ENCODE results near the gene SMURF1.

SMURF1 gene

DNA sequence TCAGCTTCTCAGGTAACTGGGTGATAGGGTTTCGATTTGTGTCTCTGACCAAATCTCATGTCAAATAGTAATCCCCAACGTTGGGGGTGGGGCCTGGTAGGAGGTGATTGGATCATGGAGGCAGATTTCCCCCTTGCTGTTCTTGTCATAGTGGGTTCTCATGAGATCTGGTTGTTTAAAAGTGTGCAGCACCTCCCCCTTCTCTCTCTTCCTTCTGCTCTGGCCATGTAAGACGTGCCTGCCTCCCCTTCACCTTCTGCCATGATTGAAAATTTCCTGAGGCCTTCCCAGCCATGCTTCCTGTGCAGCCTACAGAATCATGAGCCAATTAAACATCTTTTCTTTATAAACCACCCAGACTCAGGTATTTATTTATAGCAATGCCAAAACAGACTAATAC is 21.9 kb upstream of the SMURF1 start:
- TF ChIP-seq GATA2 (IDR thresholded peaks at IDR 0.05; ENCODE audit: low read depth, low read length) (no peak), GATA3 (IDR thresholded peaks at IDR 0.05; ENCODE audit: low read depth, low read length) (no peak)

DNA sequence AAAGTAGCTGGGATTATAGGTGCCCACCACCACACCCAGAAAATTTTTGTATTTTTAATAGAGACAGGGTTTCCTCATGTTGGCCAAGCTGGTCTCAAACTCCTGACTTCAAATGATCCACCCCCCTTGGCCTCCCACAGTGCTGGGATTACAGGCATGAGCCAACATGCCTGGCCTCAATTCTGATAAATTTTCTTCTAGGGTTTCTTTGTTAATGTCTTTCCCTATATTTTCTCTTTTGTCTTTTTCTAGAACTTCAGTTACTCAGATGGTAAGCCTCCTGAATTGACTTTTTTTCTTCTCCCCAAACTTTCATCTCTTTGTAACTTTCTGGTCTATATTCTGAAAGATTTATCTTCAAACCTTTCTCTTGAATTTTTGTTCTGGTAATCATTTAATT is 12.7 kb upstream of the SMURF1 start:
- TF ChIP-seq GATA2 (IDR thresholded peaks at IDR 0.05; ENCODE audit: low read depth, low read length): no peak
- no peak for TF ChIP-seq GATA3 (IDR thresholded peaks at IDR 0.05; ENCODE audit: low read depth, low read length)

DNA sequence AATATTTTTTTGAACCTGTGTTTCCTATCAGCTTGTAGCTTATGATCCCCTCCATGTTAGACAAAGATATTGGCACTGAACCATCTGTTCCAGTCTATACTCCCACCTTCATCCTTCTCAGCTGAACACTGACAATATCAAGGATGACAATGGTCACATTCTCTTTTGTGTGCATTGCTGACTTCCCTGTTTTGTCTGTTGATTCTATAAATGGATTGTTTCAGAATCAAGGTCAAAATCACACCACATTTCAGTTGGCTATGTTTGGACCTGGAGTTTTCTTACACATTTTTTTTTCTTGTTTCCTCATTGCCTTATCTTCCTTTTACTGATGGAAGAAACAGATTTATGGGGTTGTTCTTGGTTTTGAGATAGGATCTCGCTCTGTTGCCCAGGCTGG is 11.3 kb upstream of the SMURF1 start:
- TF ChIP-seq GATA3 (IDR thresholded peaks at IDR 0.05; ENCODE audit: low read depth, low read length) (no peak), GATA2 (IDR thresholded peaks at IDR 0.05; ENCODE audit: low read depth, low read length) (no peak)

DNA sequence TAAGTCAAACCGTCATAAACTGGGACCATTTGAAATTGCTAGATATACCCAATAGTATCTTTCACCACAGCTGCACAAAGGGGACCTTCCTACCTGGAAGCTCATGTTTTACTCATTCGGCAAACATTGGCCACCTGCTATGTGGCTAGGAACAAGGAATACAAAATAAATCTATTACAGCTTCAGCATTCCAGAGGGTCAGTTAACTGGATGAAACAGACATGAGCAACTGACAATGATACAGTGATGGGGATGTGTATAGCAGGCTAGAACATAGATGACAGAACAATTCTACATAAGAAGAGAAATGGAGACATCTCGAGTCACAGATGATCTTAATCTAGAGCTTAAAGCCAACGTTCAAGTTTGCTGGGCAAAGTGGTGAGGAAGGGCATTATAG is 3.1 kb upstream of the SMURF1 start:
- TF ChIP-seq GATA3 (IDR thresholded peaks at IDR 0.05; ENCODE audit: low read depth, low read length): no peak
- TF ChIP-seq GATA2 (IDR thresholded peaks at IDR 0.05; ENCODE audit: low read depth, low read length): no peak

DNA sequence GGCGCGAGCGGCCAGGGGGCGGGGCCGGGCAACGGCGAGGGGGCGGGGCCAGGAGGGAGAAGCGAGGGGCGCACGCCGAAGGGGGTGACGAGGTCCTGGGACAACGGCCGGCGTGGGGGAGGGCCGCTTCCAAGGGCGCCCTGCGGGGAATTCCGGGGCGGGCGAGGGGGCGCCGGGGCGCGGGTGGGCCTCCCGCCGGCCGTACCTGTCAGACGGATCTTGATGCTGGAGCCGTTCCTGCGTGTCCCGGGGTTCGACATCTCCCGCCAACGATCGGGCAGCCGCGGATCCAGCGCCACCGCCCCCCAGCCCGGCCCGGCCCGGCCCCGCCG is 421 bp downstream of the SMURF1 start:
- TF ChIP-seq GATA3 (IDR thresholded peaks at IDR 0.05; ENCODE audit: low read depth, low read length) (no peak), GATA2 (IDR thresholded peaks at IDR 0.05; ENCODE audit: low read depth, low read length) (no peak)

DNA sequence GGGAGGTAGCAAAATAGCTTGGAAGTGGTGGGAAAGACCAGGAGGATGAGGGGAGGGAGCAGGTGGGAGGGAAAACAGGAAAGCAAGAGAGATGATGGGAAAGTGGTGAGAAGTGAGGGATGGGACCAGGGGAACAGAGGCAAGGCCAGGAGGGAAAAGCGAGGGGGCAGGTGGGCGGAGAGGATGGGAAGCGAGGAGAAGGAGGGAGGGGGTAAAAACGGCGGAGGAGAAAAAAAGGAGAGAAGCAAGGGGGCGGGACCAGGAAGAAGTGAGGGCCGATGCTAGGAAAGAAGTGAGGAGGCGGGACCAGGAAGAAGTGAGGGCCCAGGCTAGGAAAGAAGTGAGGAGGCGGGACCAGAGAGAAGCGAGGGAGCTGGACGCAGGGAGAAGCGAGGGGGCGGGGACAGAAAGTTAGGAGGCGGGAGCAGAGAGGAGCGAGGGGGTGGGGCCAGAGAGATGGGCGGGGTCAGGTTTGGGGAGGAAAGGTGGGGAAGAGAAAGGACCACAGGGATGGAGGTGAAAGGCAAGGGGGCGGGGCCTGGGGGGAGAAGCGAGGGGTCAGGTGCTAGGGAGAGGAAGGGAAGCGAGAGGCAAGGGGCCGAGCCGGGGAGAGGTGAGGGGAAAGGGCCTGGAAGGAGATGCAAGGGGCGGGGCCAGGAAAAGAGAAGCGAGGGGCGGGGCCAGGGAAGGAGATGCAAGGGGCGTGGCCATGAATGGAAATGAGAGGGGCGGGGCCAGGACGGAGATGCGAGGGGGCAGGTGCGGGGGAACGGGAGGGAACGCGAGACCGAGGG is 984 bp downstream of the SMURF1 start:
- no peak for TF ChIP-seq GATA2 (IDR thresholded peaks at IDR 0.05; ENCODE audit: low read depth, low read length)
- no peak for TF ChIP-seq GATA3 (IDR thresholded peaks at IDR 0.05; ENCODE audit: low read depth, low read length)

DNA sequence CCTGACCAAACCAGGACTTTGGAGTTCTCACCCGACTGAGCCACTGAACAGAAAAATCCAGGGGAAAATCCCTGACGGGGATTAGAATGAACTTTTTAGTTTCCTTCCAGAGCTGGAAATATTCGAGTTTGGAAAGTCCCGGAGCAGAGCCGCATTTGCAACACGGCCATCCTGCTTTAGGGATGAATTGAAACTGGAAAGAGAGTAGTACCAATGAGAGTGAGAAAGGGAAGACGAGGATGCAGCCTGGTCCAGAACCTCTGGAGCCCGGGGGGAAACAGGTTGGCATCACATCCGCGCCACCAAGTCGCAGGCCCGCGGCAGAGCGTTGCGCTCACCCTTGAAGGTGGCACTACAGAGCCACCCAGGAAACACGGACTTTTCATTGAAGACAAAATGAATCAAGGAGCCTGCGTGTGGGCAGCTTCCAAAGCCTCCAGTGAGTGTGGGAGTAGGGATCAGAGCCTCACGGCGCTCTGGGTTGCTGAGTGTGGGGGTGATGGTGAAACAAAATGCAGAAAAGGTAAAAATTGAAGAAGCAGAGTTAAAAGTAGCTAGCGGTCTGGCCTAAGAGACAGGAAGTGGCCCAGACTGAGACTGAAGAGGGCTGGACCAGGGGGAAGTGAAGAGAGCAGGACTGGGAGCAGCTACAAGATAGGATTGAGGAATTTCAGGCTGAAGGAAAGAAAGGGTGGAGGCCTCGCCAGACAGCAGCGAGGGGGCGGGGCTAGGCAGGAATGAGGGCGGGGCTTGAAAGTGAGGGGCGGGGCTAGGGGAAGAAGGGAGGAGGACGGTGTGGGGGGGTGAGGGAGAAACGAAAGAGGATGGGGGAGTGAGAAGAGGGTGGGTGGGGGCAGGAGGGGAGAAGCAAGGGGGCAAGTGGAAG is 1.8 kb downstream of the SMURF1 start:
- TF ChIP-seq GATA3 (IDR thresholded peaks at IDR 0.05; ENCODE audit: low read depth, low read length) (no peak), GATA2 (IDR thresholded peaks at IDR 0.05; ENCODE audit: low read depth, low read length) (no peak)

DNA sequence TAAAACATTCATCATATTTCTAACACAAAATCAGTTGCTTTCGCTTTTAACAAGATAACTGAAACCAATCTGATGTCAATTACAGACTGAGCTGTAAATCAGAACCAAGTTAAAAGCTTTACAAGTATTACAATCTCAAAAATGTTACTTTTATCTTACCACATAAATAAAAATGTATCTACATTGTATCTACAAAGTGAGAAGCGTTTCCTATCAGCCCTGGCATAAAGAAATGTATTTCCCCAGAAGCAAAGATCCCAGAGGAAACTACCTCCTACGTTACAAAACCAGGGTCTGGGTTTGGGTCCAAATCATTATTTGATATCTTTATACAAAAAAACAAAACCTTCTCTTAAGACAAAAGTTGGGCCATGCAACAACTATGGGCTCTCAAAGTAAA is 2.6 kb downstream of the SMURF1 start:
- TF ChIP-seq GATA3 (IDR thresholded peaks at IDR 0.05; ENCODE audit: low read depth, low read length): no peak
- TF ChIP-seq GATA2 (IDR thresholded peaks at IDR 0.05; ENCODE audit: low read depth, low read length): no peak

DNA sequence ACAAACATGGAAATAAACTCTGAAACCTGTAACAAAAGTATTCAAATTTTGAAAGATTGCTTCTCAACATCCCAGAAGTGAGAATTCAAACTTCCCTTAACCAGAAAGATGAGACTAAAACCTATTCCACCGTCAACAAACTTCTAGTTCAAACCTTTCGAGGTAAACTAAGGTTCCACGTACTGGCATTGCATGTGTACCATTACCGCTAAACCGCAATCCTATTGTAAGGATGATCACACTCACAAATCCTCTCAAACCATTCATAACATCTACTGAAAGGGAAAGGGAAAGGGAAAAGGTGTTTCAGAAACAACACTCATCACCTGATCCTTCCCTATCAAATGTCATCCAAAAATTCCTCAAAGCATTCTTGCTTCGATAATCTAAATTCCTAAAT is 3.1 kb downstream of the SMURF1 start:
- TF ChIP-seq GATA2 (IDR thresholded peaks at IDR 0.05; ENCODE audit: low read depth, low read length): no peak
- TF ChIP-seq GATA3 (IDR thresholded peaks at IDR 0.05; ENCODE audit: low read depth, low read length): no peak

DNA sequence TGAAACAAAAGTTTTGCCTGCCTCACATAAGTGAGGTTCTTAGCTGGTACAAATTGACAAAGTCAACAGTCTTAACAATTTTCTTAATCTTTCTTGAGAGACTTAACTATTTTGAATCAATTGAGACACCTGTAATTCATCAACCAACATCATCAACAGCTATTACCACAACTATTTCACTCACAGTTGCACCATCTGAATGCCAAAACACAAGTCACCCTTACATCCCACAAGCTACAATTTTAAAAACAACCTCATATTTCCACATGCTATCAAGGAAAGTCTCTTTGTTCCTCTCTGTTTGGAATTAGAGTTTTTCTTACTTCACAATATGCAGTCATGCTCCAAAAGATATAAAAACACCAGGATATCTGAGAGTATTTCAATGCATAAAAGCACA is 4.9 kb downstream of the SMURF1 start:
- TF ChIP-seq GATA2 (IDR thresholded peaks at IDR 0.05; ENCODE audit: low read depth, low read length): no peak
- TF ChIP-seq GATA3 (IDR thresholded peaks at IDR 0.05; ENCODE audit: low read depth, low read length): no peak

DNA sequence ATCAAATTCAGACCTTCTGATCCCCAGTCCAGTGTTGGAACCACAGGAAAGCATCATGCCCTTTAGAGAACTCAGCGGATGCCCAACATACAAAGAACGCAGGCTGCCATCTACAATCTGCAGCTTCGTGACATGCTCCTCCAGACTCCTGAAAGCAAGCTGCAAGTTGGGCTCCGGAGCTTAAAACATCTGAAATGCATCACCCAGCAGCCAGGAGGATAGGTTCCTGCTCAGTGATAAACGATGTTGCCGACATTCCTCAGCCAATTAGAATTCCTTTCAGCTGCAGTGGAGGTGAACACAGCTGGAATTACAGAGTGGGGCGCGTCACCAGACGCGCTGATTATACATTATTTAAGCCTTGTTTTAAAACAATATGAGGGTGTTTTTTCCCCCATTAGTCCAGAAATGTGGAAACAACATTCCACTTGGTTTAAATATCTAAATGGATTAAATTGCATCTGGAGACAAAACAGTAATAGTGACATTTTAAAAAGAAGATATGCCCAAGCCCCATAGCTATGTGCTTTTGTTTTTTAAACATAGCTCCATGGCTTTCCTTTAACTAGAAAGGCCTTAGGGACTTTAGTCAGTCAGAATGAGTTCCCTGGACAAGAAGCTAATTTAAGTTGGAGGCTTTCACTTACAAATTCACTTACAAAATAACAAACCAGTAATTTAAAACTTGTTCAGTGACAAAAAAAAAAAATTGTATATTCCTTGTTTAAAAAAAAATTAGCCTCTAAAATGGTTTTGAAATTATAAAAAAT is 6.3 kb downstream of the SMURF1 start:
- no peak for TF ChIP-seq GATA3 (IDR thresholded peaks at IDR 0.05; ENCODE audit: low read depth, low read length)
- TF ChIP-seq GATA2 (IDR thresholded peaks at IDR 0.05; ENCODE audit: low read depth, low read length): no peak

DNA sequence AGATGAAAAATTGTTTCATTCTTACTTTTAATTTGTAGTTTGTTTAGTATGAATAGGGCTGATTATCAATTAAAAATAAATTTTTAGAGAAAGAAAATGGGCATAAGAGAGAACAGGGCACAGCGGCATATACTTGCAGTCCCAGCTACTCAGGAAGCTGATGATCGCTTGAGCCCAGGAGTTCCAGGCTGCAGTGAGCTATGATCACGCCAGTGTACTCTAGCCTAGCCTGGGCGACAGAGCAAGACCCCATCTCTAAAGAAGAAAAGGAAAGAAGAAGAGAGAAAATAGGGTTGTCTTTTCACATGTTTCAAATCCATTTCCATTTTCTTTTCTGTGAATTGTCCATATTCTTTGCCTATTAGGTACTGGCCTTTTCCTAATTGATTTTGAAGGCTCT is 8.0 kb downstream of the SMURF1 start:
- TF ChIP-seq GATA3 (IDR thresholded peaks at IDR 0.05; ENCODE audit: low read depth, low read length) (no peak), GATA2 (IDR thresholded peaks at IDR 0.05; ENCODE audit: low read depth, low read length) (no peak)

DNA sequence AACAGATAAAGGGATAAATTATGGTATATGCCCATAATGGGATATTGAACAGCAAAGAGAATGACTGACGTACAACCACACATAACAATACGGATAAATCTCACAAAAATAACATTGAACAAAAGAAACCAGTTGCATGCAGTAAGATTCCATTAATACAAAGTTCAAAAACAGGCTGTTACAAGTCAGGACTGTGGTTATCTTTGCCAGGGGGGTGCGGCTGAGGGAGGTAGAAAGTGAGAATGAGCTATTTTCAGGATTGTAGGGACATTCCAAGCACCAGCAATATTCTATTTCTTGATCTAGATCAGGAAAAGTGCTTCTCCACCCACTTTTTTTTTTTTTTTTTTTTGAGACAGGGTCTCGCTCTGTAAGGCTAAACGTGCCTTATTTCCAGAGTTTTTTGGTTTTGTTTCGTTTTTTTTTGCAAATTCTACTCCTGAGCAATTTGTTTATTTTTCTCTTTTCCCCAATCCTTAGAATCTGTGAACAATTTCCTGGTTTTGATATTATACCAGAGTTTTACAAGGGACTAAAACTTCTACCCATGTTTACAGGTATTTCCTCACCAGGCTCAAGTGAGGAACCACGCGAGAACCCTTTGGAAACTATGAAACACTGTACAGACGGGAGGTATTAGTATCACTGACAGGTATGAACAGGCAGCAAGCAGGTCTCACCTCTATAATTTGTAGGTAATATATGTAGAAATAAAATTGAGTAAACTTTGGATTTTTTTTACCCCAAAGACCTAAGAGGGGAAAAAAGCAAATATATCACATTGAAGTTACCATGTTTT is 9.9 kb downstream of the SMURF1 start:
- TF ChIP-seq GATA2 (IDR thresholded peaks at IDR 0.05; ENCODE audit: low read depth, low read length): no peak
- TF ChIP-seq GATA3 (IDR thresholded peaks at IDR 0.05; ENCODE audit: low read depth, low read length): no peak
